H1 (cell line): ENCODE measurements around the gene LY6G6C.

Experiments
- EZH2 ChIP-seq: fragments of 200-600 bp; sonication (generic); IDR thresholded peaks from 2 replicates; pipeline ENCODE4 v1.7.1; 2012; ENCODE audit warnings: low read depth, mild to moderate bottlenecking, moderate library complexity, low read length, inconsistent platforms; ENCODE audit not compliant: severe bottlenecking
- POLR2AphosphoS5 ChIP-seq: IDR thresholded peaks from 2 replicates; pipeline ENCODE4 v1.6.1; 2011; ENCODE audit warnings: low read depth, low read length
- TEAD4 ChIP-seq: IDR thresholded peaks from 2 replicates; pipeline ENCODE4 v1.6.1; 2012; ENCODE audit warnings: low read depth, low read length, inconsistent platforms, mixed read lengths
- YY1 ChIP-seq: IDR thresholded peaks from 2 replicates; pipeline ENCODE4 v1.6.1; 2011; ENCODE audit warnings: low read depth, mild to moderate bottlenecking, low read length

GRCh38 chr6:31706599-31706998, 14.9 kb downstream of the LY6G6C start, which contains the start of gene LY6G6F:
- TF ChIP-seq POLR2AphosphoS5 = no peak
- no peak for TF ChIP-seq YY1
- TF ChIP-seq TEAD4 = no peak
- no peak for TF ChIP-seq EZH2
